GM21786 (cell line): Measurements from ENCODE around the gene CYB5RL.
"Not testable (repeated sequence)": the region's sequence is repeated elsewhere in the genome, so short reads cannot be mapped to it uniquely, and the experiment has no call there.

Experiments used
- ATAC-seq: cut with Tn5 transposase; IDR thresholded peaks from one replicate; pipeline ENCODE4 v1.9.1; 2021; ENCODE audit not compliant: unreplicated experiment

CYB5RL gene

DNA sequence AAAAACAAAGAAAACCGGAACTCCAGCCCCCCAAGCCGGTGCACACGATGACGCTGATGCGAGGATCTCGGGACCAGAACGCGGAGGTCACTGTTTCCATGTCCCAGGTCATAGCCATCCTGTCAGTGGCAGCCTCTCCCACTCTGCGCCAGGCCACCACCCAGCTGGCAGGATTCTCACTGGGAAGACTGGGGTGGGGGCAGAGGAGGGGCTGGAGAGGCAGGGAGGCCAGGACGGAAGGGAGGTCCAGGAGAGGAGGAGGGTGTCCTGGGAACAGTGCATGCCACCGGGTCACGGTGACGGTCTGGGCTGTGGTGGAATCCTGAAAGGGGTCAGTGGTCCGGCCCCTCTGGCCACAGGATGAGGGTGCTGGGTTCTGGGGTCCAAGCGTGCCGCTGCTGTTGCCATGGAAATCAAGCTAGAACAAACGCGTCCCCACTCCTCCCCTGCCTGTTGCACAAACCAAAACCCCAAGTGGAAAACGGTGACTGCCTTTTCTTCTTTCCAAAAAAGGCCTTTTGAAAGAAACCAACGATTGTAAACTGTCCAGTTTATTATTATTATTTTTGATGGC lies 26.2 kb upstream of the CYB5RL start:
- ATAC-seq, result no peak

DNA sequence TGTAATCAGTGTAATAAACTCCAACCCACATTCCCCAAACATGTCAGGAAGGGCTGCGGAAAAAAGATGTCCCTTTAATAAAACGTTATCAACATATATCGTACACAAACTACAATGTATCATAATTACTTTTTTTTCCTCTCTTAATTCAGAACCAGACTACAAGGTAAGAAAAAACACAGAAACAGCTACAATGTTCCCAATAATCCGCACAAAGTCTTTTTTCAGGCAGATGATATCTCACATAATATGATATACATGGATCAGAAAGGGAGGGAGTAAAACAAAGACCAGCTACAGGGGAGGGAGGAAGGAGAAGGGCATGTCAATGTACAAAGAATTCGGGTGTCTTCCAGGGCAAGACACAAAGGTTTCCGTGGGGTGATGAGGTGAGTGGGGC lies 25.5 kb upstream of the CYB5RL start:
- no peak for ATAC-seq

DNA sequence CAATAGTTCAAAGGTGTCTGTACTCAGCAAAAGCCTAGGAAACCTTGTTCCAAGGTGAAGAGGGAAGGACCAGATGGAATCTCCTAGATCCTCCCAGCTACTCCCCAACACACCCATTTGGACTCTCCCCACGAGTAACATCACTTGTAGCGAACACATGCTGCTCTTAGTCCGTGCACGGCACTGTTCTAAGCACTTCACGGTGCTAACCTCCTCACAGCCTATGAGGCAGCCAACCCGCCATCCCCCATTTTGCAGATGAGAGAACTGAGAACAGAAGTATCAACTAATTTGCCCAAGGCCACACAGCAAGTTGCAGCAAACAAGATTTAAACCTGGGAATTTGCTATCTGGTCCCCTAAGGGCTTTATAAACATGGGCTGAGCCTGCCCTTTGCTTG lies 24.4 kb upstream of the CYB5RL start:
- ATAC-seq, result no peak

DNA sequence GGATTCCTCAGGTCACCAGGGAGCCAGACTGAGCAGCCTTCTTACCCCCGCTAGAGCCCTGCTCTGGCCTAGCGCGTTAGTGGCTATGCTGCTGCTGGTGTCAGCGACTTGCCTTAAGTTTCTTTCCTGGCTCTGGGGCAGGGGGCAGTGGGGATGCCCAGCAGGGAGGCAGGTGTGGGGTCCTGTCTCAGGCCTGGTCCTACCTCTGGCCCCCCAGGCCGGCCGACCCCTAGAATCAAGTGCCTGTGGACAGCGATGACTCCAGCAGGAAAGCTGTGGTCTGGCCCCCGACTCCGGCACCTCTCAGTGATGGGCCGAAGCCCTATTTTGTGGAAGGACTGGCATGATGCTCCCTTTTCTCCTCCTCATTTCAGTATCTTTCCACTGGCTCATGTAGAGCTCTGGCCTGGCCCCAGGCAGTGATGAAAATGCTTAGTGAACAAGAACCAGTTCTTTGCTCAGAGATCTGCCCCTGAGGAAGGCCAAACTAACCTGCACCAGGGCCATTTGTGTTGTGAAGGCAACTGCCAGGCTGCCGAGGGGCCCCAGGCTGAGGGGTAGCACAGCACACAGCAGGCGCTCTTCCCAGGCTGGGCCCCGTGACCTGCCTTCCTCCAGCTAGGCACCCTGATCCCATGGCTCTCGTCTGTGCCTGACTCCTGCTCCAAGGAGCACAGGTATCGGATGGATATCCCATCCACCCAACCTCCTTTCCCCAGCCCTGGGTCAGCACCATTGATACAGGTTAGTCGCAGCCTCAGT lies 23.8 kb upstream of the CYB5RL start:
- ATAC-seq, result no peak

DNA sequence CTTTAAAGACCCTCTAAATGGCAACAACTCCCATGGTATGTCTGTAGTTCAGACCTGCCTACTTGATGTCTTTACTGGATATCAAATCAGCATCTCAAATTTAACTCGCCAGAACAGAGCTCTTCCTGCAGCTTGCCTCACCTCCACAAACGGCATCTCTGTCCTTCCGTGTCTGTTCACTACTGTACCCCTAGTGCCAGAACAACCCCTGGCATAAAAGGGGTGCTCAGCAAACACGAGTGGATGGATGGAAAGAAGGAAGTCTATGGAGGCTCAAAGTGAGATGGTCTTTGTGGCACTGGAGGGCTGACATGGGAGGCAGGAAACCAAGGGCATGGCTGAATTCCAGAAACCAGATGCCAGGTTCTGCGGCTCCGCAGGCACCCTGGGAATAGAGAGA lies 22.9 kb upstream of the CYB5RL start:
- no peak for ATAC-seq

DNA sequence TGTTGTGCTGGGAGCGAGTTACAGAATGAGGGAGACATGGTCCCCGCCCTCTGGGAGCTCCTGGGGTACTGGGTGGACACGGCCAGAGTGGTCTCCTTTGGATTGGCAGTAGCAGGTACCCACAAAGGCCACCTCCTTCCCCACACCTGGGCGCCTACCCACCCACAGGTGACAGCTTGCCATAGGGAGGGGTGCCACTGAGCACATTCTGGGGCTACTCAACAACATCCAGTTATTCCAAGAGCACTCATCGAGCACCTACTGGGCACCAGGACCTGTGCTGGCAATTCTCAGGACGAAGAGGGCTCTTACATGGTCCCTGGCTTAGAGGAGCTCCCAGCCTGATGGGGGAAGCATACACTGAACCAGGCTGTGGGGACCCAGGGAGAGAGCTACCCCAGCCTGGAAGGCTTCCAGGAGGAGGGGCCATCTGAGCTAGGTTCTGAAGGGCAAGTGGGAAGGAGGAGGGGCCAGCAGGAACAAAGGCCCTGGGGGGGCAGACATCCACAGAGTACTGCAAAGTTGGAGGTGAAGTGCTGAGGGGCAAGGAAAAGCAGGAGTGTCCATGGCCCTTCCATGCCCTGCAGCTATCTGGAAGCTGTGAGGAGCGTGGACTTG lies 22.1 kb upstream of the CYB5RL start:
- ATAC-seq, result no peak

DNA sequence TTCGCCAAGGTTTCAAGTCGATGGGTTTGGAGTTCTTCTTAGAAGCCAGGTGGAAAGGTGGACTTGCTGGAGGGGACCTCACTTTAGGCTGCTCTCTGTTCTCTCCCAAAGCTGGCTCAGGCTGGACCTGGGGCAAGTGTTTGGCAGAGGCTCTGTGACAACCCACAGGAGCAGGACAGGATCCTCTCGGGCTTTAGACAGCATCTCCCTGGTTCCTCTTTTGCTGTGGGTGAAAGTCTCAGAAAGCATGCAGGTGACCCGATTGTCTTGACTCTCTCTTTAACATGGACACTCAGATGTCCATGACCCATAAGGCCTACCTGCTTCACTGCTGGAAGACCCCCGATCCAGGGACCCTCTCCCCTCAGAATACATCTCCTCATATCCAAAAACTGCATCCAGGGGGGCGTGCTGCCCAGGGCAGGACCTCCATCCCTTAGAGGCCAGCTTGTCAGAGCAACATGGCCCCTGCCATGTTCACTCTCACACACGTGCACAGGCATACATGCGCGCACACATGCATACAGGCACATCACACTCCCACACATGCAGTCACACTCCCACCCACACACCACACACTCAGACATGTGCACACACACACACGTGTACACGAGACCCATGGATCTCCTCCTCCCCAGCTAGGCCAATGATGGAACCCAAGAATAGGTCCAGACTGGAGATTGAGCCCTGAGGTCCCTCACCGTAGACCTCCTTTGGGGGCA lies 21.4 kb upstream of the CYB5RL start:
- no peak for ATAC-seq

DNA sequence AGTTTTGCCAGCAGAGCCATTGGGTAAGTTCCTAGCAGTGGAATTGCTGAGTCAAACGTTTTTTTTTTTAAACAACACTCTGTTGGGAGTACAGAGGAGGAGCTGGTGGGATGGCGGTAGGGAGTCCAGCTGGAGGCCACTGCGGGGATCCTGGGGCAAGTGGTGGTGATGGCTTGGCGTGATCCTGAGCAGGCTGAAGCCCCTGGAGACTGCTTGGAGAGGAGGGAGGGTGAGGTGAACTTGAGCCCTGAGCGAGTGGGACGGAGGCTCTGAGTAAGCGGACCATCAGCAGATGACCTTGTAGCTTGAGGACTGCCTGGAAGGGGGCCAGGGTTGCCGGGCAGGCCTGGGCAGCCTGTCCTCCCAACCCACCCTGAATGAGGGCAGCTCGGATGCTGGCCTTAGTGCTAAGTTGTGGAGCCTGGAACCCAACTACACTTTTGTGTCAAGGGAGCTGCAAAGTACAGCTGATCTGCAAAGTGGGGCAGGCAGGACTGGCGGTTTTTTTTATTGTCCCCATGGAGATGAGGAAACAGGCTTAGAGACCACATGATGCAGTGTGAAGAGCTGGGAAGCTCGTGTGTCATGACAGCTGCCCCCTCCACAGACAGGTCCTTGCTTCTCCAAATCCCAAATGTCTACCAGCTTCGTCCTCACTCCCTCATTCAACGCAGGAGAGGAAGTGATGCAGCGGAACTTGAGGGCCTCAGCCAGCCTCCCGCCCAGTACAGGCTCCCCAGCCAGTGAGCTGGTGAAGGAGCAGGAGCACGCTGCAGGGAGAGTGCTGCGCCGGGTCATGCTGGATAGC lies 20.4 kb upstream of the CYB5RL start:
- no peak for ATAC-seq

DNA sequence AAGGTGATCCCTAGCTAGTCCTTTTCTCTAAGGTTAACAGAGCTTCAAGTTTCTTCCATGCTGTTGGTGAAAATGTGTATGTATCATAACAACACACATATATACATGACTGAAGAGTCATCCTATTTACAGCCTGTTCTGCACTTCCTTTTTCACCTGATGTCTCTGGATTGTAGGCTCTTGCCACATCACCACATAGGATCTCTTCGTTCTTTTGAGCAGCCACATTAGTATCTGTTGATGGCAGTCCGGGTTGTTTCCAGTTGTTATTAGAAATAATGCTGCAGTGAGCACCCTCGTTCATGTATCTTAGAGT lies 19.8 kb upstream of the CYB5RL start:
- ATAC-seq, result no peak

DNA sequence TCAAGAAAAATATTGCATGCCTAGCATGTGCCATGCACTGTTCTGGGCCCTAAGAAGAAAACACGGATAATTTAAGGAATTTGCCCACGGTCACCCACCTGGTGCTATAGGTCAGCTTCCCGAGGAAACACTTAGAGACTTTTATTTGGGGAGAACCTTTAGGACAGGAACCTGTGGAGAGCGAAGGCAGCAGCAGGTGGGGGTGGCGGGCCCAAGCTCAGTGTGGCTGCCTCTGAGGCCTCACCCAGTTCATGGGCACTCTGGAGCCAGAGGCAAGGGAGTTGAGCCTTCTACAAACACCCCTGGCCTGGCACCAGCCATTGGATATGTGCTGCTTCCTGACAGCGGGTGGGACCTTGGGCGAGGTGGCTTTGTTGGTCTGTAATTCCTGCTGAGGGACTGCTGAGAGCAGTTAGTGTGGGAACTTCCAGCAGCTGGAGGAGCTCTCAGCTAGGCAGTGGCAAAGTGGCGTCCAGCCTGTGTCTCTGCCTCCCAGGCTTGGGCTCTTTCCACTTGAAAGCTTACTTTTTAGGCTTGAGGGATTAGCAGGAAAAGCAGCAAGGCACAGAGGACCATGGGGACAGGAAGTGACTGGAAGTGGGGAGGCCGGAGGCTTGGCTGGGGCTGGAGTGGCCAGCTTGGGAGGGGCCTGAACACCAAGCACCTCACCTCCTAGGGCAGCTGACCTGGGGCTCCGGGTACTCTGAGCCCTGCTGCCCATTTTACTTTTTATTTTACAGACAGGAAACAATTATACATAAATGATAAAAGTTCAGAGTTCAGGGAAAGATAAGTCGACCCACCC lies 19.3 kb upstream of the CYB5RL start:
- ATAC-seq, result no peak

DNA sequence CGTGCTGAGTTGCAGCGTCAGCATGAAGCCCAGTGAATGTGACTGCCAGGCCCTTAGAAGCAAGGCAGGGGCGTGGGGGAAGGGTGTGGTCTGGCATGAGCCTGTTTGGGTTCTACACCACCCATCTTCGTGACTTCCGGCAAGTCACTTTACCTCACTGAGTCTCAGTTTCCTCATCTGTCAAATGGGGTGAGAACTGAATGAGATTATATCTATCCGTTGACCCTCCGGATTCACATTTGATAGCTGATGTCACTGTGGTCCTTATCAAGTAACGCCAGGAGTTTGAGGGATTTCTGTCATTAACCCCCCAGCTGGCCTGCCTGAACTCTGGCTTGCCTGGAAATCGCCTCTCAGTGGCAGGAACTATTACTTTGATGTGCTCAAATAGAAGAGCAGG lies 15.7 kb upstream of the CYB5RL start:
- ATAC-seq, result no peak

DNA sequence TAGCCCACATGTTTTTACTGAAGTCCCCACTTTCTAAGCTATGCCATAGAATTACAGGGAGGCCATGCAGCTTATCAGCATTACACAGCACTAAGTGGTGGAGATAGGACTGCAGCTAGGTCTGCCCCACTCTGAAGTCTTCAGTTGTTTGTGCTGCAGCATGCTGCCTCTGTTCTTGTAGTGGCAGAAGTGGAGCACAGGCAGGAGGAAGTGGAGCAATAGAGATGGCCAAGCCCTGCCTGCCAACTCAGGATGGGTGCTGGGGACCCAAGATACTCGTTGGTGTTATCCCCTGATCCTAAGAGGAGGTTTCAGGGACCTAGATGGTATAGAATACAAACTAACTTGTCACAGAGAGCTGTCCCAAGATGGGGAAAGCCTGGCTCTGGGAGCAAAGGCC lies 13.0 kb upstream of the CYB5RL start:
- ATAC-seq, result no peak

DNA sequence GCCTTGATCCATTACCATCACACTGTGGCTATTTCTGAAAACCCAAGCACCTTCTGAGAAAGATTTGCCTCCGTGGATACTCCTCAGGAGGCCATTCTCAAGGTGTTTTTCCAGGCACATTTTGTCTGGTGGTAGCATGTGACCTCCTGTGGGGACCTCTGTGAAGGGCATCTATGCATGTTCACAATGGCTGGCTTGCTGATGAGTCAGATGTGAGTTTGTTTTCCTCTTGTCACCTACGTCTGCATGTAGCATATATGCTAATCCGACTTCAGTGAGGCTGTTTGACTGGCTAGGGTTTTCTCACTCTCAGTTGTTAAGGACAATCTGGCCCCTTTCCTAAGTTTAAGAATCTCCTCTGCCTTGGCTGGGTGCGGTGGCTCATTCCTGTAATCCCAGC lies 8.1 kb upstream of the CYB5RL start:
- not testable (repeated sequence) for ATAC-seq

DNA sequence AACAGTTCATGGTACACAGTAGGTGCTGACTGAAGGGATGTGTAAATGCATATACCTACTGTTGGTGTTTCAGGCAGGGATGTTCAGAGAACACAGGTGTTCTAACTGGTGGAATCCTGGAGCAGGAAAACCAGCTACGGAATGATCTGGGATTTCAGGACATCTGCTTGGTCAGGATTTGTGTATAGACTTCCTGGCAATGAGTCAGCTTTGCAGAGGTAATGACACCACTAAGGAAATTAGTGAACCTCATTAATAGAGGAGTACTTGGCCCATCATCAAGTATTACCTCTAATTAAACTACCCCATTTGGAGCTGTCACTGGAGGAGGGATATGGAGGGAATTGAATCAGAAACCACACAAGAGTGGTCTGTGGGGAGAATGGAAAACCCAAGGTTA lies 7.5 kb upstream of the CYB5RL start:
- ATAC-seq, result no peak

DNA sequence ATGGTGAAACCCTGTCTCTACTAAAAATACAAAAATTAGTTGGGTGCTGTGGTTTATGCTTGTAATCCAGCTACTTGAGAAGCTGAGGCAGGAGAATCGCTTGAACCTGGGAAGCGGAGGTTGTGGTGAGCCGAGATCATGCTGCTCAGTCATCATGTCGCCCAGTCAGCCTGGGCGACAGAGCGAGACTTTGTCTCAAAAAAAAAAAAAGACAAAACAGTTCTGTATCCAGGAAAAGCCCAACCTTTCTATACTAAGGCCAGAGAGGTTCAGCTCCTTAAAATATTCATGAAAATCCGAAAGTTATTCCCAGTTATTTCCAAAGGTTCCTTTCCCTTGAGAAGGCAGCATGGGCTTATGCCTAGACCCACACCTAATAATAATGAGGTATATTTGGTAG lies 4.4 kb upstream of the CYB5RL start:
- no peak for ATAC-seq

DNA sequence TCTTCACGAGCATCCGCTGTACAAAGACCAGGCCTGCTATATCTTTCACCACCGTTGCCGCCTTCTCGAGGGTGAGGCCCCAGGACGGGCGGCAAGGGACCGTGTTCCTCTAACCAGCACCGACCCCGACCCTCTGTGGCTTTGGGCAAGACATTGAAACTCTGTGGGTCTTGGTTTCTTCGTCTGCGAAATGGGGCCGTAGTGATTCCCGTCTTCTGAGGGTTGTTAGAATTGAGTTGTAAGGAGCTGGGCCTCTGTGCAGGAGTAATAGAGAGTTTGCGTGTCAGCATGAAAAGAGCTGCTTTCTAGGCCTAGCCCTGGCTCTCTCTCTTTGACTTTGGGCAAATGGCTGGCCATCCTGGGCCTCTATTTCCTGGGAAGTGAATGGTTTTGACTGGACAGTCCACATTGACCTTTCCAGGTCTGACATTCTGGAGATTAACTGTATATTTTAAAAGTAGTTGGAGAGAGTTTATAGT lies 728 bp upstream of the CYB5RL start:
- no peak for ATAC-seq

DNA sequence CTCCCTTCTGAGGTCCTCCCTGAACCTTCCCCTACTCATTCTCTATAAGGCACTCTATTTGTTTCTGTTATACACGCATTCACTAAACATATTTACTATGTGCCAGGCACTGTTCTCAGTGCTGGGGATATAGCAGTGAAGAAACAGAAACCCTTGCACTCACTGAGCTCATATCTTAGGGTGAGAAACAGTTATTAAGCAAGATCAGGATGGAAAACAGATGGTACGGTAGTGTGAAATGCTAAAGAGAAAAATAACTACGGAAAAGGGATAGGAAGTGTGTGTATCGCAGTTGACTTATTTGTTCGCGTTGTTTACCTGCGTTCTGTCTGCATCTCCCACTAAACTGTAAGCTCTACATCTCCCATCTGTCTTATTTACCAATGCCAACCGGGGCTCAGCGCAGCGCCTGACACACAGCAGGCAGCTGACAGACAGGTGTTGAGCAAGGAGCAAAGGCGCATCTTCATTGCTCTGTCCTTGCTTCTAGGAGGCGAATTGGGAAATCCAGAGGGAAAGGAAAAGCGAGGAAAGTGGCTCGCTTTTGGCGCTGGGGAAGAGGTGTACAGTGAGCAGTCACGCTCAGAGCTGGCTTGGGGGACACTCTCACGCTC lies 572 bp downstream of the CYB5RL start:
- no peak for ATAC-seq

DNA sequence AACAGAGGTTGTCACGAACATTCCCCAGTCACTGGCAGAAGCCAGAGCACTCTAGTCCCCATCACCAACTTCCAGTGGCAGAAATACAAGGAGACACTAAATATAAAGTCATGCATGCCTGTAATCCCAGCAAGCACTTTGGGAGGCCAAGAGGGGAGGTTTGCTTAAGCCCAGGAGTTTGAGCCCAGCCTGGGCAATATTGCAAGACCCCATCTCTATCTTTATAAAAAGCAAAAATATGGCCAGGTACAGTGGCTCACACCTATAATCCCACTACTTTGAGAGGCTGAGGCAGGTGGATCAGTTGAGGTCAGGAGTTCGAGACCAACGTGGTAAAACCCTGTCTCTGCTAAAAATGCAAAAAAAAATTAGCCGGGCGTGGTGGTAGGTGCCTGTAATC lies 6.4 kb downstream of the CYB5RL start:
- ATAC-seq, result no peak

DNA sequence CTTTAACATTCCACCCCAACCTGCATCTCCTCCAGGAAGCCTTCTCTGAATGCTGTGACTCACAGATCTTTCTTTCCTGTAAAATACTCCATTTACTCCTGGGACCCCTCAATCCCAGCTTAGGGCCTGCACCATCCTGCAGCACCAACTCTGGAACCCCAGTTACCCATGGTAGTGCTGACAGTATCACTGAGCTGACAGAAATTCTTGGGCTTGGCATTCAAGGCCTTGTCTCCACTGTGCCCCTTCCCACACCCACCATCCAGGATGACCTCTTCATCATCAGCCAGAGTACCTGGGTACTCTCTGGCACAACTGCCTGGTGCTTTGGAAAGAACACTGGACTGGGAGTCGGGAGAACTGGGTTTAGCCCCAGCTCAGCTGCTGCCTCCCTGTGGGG lies 8.3 kb downstream of the CYB5RL start:
- ATAC-seq, result no peak

DNA sequence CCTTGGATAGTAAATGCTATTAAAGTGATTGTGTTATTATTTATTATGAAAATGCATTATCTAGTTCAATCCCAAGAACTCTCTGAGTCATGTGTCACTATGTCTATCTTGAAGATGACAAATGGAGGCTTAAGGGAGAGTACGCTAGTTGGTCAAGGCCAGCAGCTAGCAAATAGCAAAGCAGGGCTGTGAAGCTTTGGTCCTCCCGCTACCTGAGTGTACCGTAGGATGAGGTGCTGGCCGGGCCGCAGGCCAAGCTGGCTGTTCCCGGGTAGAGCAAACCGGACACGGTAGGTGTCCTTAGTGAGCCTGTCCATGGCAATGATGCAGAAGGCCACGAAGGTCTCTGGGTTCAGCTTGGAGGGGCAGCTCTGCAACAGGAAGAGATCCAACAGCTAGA lies 9.3 kb downstream of the CYB5RL start:
- no peak for ATAC-seq
